ENCODE results near the gene AGO1.
A peak's percentile ranks its signal among the peaks of the same experiment; 100 is the strongest.

AGO1 gene

DNA sequence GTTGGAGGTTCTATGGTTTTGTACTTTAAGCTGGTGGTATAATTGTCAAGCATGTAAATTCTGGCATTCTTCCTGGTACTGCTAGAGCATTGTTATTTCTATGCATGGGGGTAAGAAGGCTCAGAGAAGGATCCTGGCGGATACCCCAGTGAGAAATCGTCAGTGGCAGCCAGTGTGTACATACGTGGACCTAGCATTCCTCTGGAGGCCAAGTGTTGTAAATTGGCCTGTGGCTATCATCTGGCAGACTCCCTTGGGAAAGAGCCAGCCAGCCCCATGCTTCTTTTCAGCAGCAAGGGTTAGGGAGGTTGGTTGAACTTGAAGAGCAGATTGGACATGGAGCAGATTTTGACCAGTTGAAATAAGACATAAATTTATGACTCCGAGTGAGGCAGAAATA, 42.7 kb downstream of the AGO1 start:
- Histone ChIP-seq H3K9ac (ENCODE audit: low read length) (no peak overlapping the region), H3K9me3 (ENCODE audit: control insufficient read depth, low read length) (no peaks in the 10 kb centered on the region), H3K4me3 (ENCODE audit: low read length) (no peak overlapping the region), H3K27me3 (replicated peaks; ENCODE audit: control insufficient read depth, insufficient read depth, low read length) (no peaks in the 10 kb centered on the region), H3K4me1 (ENCODE audit: control insufficient read depth, insufficient read depth, low read length) (peaks cover 17% of the 10 kb centered on the region), H3K36me3 (ENCODE audit: control insufficient read depth, insufficient read depth, low read length, severe bottlenecking) (peaks cover 4% of the 10 kb centered on the region)
- peak; percentile 64 for DNase-seq (ENCODE audit: low read depth)

DNA sequence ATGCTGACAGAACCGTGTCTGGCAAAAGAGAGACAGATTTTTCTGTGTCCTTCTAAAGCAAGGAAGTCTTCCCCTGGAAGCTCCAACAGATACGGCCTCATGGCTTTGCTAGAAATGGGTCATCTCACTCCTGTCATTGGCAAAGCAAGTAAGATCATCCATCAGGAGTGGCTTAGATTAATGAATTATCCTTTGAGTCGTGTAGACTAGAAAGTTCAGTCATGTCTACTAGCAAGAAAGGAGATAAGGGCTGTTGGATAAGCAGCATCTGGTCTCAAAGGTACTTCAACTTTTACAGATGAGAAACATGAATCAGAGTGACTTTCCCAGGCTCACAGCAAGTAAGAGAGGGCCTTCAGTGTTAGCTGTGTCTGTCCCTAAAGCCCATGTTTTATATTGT, 44.5 kb downstream of the AGO1 start:
- no peak overlapping the region for H3K9ac ChIP-seq (ENCODE audit: low read length)
- H3K36me3 ChIP-seq (ENCODE audit: control insufficient read depth, insufficient read depth, low read length, severe bottlenecking): no peaks in the 10 kb centered on the region
- H3K4me1 ChIP-seq (ENCODE audit: control insufficient read depth, insufficient read depth, low read length): peaks cover 22% of the 10 kb centered on the region
- no peaks in the 10 kb centered on the region for H3K9me3 ChIP-seq (ENCODE audit: control insufficient read depth, low read length)
- DNase-seq (ENCODE audit: low read depth): no peak
- no peaks in the 10 kb centered on the region for H3K27me3 ChIP-seq (replicated peaks; ENCODE audit: control insufficient read depth, insufficient read depth, low read length)
- H3K4me3 ChIP-seq (ENCODE audit: low read length): no peak overlapping the region

DNA sequence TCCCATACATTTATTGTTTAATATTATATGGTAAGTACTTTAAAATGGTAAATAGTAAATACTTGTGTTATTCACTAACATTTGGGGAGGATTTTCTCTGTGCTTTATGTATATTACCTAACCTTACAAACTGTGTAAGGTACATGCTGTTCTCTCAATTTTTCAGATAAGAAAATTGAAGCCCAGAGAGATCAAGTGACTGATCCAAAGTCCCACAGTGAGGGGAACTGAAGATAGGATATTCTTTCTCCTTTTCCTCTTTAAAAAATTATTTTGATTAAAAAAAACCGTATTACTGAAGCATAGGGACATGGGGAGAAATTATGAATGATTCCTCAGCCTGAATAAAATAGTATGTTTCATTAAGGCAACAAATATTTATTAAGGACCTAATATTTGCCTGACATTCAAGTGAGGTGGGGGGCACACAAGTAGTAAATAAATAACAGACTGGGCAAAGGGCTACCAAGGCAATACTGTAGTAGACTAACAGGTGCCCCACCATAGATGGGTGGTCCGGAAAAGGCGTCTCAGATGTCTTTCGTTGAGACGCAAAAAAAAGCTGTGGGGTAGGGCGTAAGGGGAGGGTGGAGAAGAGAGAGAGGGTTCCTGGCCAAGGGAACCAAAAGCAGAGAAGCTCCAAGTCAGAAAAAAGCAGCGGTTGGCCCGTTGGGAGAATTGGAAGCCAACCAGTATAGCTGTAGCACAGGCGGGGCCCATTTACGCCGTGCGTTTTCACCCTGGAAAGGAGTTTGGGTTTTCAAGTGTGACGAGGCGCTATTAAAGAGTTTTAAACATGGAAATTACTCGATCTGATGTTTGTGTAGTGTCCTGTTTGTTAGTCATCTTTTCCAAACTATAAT, 47.0 kb downstream of the AGO1 start:
- peak overlapping the region; percentile 97 for H3K4me3 ChIP-seq (ENCODE audit: low read length)
- DNase-seq (ENCODE audit: low read depth): peak; percentile 74
- no peaks in the 10 kb centered on the region for H3K27me3 ChIP-seq (replicated peaks; ENCODE audit: control insufficient read depth, insufficient read depth, low read length)
- no peaks in the 10 kb centered on the region for H3K9me3 ChIP-seq (ENCODE audit: control insufficient read depth, low read length)
- no peaks in the 10 kb centered on the region for H3K36me3 ChIP-seq (ENCODE audit: control insufficient read depth, insufficient read depth, low read length, severe bottlenecking)
- peaks cover 29% of the 10 kb centered on the region for H3K4me1 ChIP-seq (ENCODE audit: control insufficient read depth, insufficient read depth, low read length)
- peak overlapping the region; percentile 95 for H3K9ac ChIP-seq (ENCODE audit: low read length)

DNA sequence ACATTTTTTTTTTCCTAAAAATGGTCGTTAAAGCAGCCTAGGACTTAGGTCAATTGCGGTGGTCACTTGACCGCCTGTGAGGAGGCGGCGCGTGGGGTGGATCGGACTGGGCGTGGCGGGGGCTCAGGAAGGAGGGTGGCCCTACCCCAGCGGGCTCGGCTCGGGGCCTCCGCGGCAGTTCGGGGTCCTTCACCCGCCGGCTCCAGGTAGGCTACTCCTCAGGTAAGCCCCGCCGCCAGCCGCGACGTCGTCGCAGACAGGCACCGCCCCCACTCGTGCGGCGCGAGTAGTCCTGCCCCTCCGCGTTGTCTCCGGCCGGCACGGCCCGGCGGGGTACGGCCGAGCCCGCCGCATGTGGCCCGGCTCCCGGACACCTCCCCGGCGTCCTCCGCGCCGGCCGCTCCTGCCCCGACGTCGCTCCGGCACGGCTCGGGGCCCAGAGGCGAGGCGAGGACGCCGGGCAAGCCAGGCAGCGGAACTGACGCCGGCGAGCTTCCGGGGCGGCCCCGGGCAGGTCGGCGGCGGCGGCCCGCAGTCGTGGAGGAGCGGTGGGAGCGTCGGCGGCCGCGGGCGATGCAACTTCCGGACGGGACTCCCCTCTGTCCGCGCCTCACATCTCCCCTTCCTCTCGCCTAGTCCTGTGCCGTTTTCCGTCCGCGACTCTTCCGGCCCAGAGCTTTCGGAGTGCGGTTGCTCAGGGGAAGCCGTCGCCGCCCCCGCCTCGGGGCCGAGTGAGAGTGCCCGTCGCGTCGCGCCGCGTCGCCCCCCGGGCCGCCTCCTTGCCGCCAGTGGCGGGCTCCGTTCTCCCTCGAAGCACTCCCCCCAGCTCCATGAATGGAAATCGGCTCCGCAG, 47.8 kb downstream of the AGO1 start, which contains the start of gene AGO3:
Gene AGO3, plus strand, starts transcription at position 513 of the 853 bp plus-strand sequence. Its CDS starts 322 bp downstream, at position 835.
- Histone ChIP-seq H3K36me3 (ENCODE audit: control insufficient read depth, insufficient read depth, low read length, severe bottlenecking) (no peaks in the 10 kb centered on the region), H3K4me3 (ENCODE audit: low read length) (peak within 1 kb of the TSS; percentile 97), H3K9ac (ENCODE audit: low read length) (peak within 1 kb of the TSS; percentile 95), H3K27me3 (replicated peaks; ENCODE audit: control insufficient read depth, insufficient read depth, low read length) (no peaks in the 10 kb centered on the region), H3K9me3 (ENCODE audit: control insufficient read depth, low read length) (no peaks in the 10 kb centered on the region), H3K4me1 (ENCODE audit: control insufficient read depth, insufficient read depth, low read length) (peaks cover 31% of the 10 kb centered on the region)
- peak; percentile 88 for DNase-seq (ENCODE audit: low read depth)

DNA sequence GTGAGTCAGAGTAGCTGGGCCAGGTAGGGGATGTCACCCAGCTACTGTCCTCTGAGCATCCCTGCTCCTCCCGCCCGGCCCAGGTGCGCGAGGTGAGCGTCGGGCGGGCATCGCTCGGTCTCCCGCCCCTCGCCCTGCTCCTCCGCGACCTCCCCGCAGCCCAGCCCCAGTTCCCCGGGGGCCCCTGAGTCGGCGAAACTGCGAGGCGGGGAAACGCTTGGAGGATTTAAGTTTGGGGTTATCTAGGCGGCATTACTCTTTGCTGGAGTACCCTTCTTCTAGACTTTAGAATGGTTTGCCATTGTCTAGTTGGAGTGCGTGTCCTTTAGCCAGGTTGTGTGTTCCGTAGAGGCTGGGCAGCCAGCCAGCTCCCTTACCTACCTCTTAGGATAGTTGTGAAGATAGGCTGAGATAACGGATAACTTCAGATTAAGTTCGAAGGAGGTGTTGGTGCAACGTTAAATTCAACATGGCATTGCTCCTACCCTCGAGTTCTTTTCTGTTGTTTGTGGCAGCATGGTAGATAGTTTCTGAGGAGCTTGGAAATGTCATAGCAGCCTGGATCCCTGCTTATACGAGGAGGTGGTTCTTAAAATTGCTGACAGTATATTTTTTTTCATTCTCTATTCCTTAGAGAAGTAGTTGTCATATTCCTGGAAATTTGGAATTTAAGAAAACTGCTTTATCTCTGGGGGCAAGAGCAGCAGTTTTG, 48.6 kb downstream of the AGO1 start:
- Histone ChIP-seq H3K9ac (ENCODE audit: low read length) (peak overlapping the region; percentile 95), H3K36me3 (ENCODE audit: control insufficient read depth, insufficient read depth, low read length, severe bottlenecking) (no peaks in the 10 kb centered on the region), H3K9me3 (ENCODE audit: control insufficient read depth, low read length) (no peaks in the 10 kb centered on the region), H3K27me3 (replicated peaks; ENCODE audit: control insufficient read depth, insufficient read depth, low read length) (no peaks in the 10 kb centered on the region), H3K4me1 (ENCODE audit: control insufficient read depth, insufficient read depth, low read length) (peaks cover 35% of the 10 kb centered on the region), H3K4me3 (ENCODE audit: low read length) (peak overlapping the region; percentile 97)
- DNase-seq (ENCODE audit: low read depth): peak; percentile 50

DNA sequence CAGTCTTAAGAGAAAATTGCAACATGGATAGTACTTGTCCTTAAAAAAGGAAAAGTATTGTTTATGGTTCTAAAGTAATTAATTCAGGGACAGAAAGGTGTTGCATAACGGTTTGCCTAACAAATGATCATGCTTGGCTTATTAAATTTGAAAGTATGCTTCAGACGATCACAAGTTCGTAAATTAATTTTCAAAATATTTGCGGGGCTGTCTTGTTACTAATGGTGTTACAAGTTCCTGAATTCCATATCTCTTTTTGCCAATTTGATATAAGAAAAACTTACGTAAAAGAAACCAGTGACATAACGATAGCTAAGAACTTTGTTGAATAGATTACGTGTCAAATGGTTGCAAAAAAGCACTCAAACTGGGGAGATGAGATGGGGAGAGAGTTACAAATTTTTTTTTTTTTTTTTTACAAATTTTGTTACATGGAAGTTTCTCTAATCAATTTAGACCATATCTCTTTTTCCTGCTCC, 49.2 kb downstream of the AGO1 start:
- Histone ChIP-seq H3K4me3 (ENCODE audit: low read length) (peak overlapping the region; percentile 97), H3K36me3 (ENCODE audit: control insufficient read depth, insufficient read depth, low read length, severe bottlenecking) (no peaks in the 10 kb centered on the region), H3K9me3 (ENCODE audit: control insufficient read depth, low read length) (no peaks in the 10 kb centered on the region), H3K27me3 (replicated peaks; ENCODE audit: control insufficient read depth, insufficient read depth, low read length) (no peaks in the 10 kb centered on the region), H3K9ac (ENCODE audit: low read length) (peak overlapping the region; percentile 95), H3K4me1 (ENCODE audit: control insufficient read depth, insufficient read depth, low read length) (peaks cover 41% of the 10 kb centered on the region)
- DNase-seq (ENCODE audit: low read depth): no peak

DNA sequence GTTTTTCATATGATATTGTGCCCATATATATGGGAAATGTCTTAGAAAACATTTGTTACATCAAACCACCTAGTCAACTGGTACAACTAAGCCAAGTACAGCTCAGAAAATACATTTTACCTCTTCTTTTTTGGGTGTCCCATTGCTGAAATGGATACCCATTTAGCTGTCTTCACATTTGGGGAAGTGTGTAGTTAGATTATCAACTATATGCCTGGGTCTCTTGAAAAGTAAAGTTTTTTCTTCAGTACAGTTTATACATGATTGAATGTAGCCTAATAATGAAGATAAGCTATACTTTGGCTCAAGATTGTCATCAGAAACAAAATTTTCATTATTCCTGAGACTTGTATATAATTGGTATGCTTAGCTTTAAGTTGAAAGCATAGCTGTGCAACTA, 49.9 kb downstream of the AGO1 start:
- no peak for DNase-seq (ENCODE audit: low read depth)
- Histone ChIP-seq H3K27me3 (replicated peaks; ENCODE audit: control insufficient read depth, insufficient read depth, low read length) (no peaks in the 10 kb centered on the region), H3K9ac (ENCODE audit: low read length) (no peak overlapping the region), H3K36me3 (ENCODE audit: control insufficient read depth, insufficient read depth, low read length, severe bottlenecking) (no peaks in the 10 kb centered on the region), H3K9me3 (ENCODE audit: control insufficient read depth, low read length) (no peaks in the 10 kb centered on the region), H3K4me1 (ENCODE audit: control insufficient read depth, insufficient read depth, low read length) (peaks cover 43% of the 10 kb centered on the region), H3K4me3 (ENCODE audit: low read length) (peak overlapping the region; percentile 97)

DNA sequence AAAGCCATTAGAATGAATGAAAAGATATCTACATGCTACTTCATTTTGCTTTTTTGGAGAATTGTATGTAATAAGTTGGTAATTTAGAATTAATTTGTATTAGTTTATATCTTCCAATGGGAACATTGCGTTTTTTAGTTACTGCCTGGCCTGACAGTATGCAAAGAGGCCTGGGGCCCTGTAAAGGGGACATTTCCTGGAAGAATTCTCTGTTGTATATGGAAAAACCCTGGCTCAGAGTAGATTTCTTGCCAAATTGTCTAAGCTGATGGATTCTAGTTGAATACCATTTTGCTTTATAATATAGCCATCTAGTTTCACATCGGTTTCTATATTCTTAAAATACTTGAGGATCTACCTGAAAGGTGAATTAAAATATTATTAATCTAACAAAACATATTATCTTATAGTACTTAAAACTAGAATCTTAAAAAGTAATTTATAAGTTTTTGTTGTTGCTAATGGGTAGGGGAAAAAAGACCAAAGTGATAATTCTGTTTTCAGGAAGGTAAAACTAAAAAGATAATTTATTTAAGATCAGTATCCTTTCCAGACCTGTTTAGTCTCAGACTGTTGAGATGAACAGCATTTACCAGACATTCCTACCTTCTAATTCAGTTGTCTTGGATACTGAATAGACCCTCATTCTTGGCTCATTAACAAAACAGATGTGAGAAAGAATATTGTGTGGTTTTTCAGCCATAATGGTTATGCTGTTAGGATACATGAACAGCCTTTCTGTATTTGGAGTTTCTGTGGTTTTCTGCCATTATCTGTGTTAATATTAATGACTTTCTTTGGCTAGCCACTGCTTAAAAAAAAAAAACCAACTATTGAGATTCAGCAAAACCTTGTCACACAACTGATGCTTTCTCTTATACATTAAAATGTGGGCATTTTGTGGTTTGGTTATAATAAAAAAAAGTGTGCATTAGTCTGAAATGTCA, 52.7 kb downstream of the AGO1 start:
- Histone ChIP-seq H3K4me3 (ENCODE audit: low read length) (no peak overlapping the region), H3K27me3 (replicated peaks; ENCODE audit: control insufficient read depth, insufficient read depth, low read length) (no peaks in the 10 kb centered on the region), H3K4me1 (ENCODE audit: control insufficient read depth, insufficient read depth, low read length) (peaks cover 37% of the 10 kb centered on the region), H3K9me3 (ENCODE audit: control insufficient read depth, low read length) (no peaks in the 10 kb centered on the region), H3K9ac (ENCODE audit: low read length) (no peak overlapping the region), H3K36me3 (ENCODE audit: control insufficient read depth, insufficient read depth, low read length, severe bottlenecking) (no peaks in the 10 kb centered on the region)
- DNase-seq (ENCODE audit: low read depth): peak; percentile 91

DNA sequence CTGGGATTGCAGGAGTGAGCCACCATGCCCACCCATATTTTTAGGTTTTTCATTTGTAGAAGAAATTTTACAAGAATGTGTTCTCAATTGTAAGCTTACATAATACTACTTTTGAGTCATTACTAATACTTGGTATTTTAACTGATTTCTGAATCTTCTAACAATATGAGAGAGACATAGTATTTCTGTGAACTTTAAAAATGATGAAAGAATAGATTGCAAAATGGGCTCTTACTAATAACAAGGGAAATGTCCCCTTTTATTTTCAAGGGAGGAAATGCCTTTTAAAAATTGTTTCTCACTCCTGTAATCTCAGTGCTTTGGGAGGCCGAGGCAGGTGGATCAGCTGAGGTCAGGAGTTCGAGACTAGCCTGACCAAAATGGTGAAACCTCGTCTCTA, 53.8 kb downstream of the AGO1 start:
- no peak overlapping the region for H3K4me3 ChIP-seq (ENCODE audit: low read length)
- H3K9me3 ChIP-seq (ENCODE audit: control insufficient read depth, low read length): no peaks in the 10 kb centered on the region
- H3K9ac ChIP-seq (ENCODE audit: low read length): no peak overlapping the region
- H3K36me3 ChIP-seq (ENCODE audit: control insufficient read depth, insufficient read depth, low read length, severe bottlenecking): no peaks in the 10 kb centered on the region
- DNase-seq (ENCODE audit: low read depth): peak; percentile 51
- peaks cover 37% of the 10 kb centered on the region for H3K4me1 ChIP-seq (ENCODE audit: control insufficient read depth, insufficient read depth, low read length)
- H3K27me3 ChIP-seq (replicated peaks; ENCODE audit: control insufficient read depth, insufficient read depth, low read length): no peaks in the 10 kb centered on the region

DNA sequence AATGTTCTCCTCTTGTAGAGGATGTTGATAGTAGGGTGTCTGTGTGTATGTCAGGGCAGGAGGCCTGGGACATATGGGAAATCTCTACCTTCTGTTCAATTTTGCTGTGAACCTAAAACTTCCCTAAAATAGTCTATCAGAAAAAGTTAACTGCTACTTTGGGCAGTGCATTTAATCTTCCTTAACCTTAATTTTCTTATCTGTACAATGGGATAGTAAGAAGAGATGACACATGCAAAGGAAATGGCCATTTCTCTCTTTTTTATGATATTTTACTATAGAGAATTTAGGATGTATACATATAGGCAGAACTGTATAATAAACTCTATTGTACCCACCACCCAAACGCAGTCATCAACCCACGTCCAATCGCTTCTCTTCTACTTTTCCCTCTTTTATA, 56.5 kb downstream of the AGO1 start:
- Histone ChIP-seq H3K27me3 (replicated peaks; ENCODE audit: control insufficient read depth, insufficient read depth, low read length) (no peaks in the 10 kb centered on the region), H3K9me3 (ENCODE audit: control insufficient read depth, low read length) (no peaks in the 10 kb centered on the region), H3K9ac (ENCODE audit: low read length) (no peak overlapping the region), H3K4me1 (ENCODE audit: control insufficient read depth, insufficient read depth, low read length) (peaks cover 21% of the 10 kb centered on the region), H3K4me3 (ENCODE audit: low read length) (no peak overlapping the region), H3K36me3 (ENCODE audit: control insufficient read depth, insufficient read depth, low read length, severe bottlenecking) (no peaks in the 10 kb centered on the region)
- DNase-seq (ENCODE audit: low read depth): no peak
